B cell (primary cell): ENCODE data around the gene NPW. TPM values are rescaled to one million over a fixed set of nuclear protein-coding genes. Genes with fewer than 3 reads are reported as not detected.

Source experiments
- ATAC-seq: fragments of 200-7000 bp; cut with Tn5 transposase; one replicate; pipeline ENCODE4 v1.10.0; 2021; ENCODE audit warnings: low read depth, mild to moderate bottlenecking, moderate number of reproducible peaks, moderate library complexity
- CTCF ChIA-PET: fragments of 350-600 bp; sonication (Branson Sonifier 250); formaldehyde crosslinking; loops from one replicate; lab custom pipeline; 2021; ENCODE audit warnings: antibody characterized with exemption, inconsistent platforms; lab: Charles Lee
- POLR2A ChIA-PET: fragments of 350-600 bp; sonication (Branson Sonifier 250); formaldehyde crosslinking; loops from one replicate; lab custom pipeline; 2021; ENCODE audit warnings: antibody characterized with exemption; lab: Charles Lee
- DNase-seq: peaks from one replicate; pipeline ENCODE4 v3.0.0; 2013
- H2AFZ ChIP-seq: 2 replicates; pipeline ENCODE4 v1.6.1; 2012; ENCODE audit warnings: mild to moderate bottlenecking, low read depth, low read length; ENCODE audit not compliant: insufficient read depth, poor library complexity, severe bottlenecking
- H3K27ac ChIP-seq, 2 donors: 1 replicate in 1 of 2; 2 replicates in 1 of 2; pipeline ENCODE4 v1.5.1; 2012 to 2013; ENCODE audit warnings: low read length in 2 of 2, mild to moderate bottlenecking in 2 of 2, moderate library complexity in 1 of 2
- H3K27me3 ChIP-seq, 4 experiments: fragments of 200-600 bp in 1 of 4; sonication (generic) in 1 of 4; replicated peaks in 1 of 4; 1 replicate in 2 of 4; 2 replicates in 2 of 4; pipeline versions ENCODE4 v1.6.1 to v1.7.0; 2013 to 2016; ENCODE audit warnings: low read length in 3 of 4, mild to moderate bottlenecking in 2 of 4, mixed read lengths in 1 of 4, moderate library complexity in 1 of 4; ENCODE audit not compliant: insufficient read depth in 4 of 4, control insufficient read depth in 3 of 4; ENCODE audit errors: control extremely low read depth in 1 of 4
- H3K36me3 ChIP-seq, 2 experiments: replicated peaks in 1 of 2; 1 replicate in 1 of 2; 2 replicates in 1 of 2; pipeline versions ENCODE4 v1.6.1 to v1.7.1; 2013; ENCODE audit warnings: low read length in 1 of 2; ENCODE audit not compliant: insufficient read depth in 2 of 2, control insufficient read depth in 1 of 2; ENCODE audit errors: control extremely low read depth in 1 of 2, extremely low read depth in 1 of 2
- H3K4me1 ChIP-seq, 2 donors: fragments of 200-600 bp in 1 of 2; sonication (generic) in 1 of 2; 1 replicate in 1 of 2; 2 replicates in 1 of 2; pipeline versions ENCODE4 v1.5.1 to v1.6.1; 2013 to 2017; ENCODE audit warnings: low read length in 2 of 2; ENCODE audit not compliant: control insufficient read depth in 2 of 2, insufficient read depth in 2 of 2
- H3K4me2 ChIP-seq: replicated peaks from 2 replicates; pipeline ENCODE3; 2012; ENCODE audit warnings: mild to moderate bottlenecking, low read depth, low read length; ENCODE audit not compliant: poor library complexity, severe bottlenecking
- H3K4me3 ChIP-seq, 5 experiments: fragments of 200-600 bp in 1 of 5; sonication (generic) in 1 of 5; 1 replicate in 3 of 5; 2 replicates in 2 of 5; pipeline versions ENCODE4 v1.5.1 to v1.7.0; 2011 to 2016; ENCODE audit warnings: low read length in 4 of 5, mild to moderate bottlenecking in 4 of 5, low read depth in 2 of 5, control low read depth in 1 of 5, moderate library complexity in 1 of 5; ENCODE audit not compliant: insufficient read depth in 1 of 5; ENCODE audit errors: control extremely low read depth in 1 of 5, extremely low read depth in 1 of 5
- H3K79me2 ChIP-seq: fragments of 200-600 bp; sonication (generic); one replicate; pipeline ENCODE4 v1.6.0; 2016; ENCODE audit warnings: low read length; ENCODE audit not compliant: control insufficient read depth, insufficient read depth
- H3K9ac ChIP-seq: fragments of 200-600 bp; sonication (generic); 2 replicates; pipeline ENCODE4 v1.6.1; 2017; ENCODE audit warnings: mild to moderate bottlenecking, low read length, moderate library complexity
- H3K9me3 ChIP-seq, 3 donors: one replicate each; pipeline versions ENCODE4 v1.6.1 to v1.7.1; 2013; ENCODE audit warnings: low read length in 2 of 3; ENCODE audit not compliant: control insufficient read depth in 2 of 3, insufficient read depth in 1 of 3; ENCODE audit errors: control extremely low read depth in 1 of 3
- H4K20me1 ChIP-seq: 2 replicates; pipeline ENCODE4 v1.6.0; 2012; ENCODE audit warnings: mild to moderate bottlenecking, low read length; ENCODE audit not compliant: insufficient read depth, control insufficient read depth, poor library complexity, severe bottlenecking
- H3K27ac Mint-ChIP-seq: one replicate; pipeline ENCODE4 v1.8.0; 2021; ENCODE audit warnings: mixed read lengths
- H3K27me3 Mint-ChIP-seq: one replicate; pipeline ENCODE4 v1.8.0; 2021; ENCODE audit warnings: mixed read lengths
- H3K4me1 Mint-ChIP-seq: one replicate; pipeline ENCODE4 v1.8.0; 2021; ENCODE audit warnings: mixed read lengths
- H3K4me3 Mint-ChIP-seq: one replicate; pipeline ENCODE4 v1.8.0; 2021; ENCODE audit warnings: mixed read lengths
- H3K9me3 Mint-ChIP-seq: one replicate; pipeline ENCODE4 v1.8.0; 2022; ENCODE audit warnings: mixed read lengths; ENCODE audit not compliant: insufficient read depth
- CTCF ChIP-seq: fragments of 200-600 bp; IDR thresholded peaks from one replicate; pipeline ENCODE4 v1.8.0; 2022; ENCODE audit warnings: antibody characterized with exemption, mild to moderate bottlenecking
- EZH2 ChIP-seq: IDR thresholded peaks from 2 replicates; pipeline ENCODE4 v1.6.1; 2012; ENCODE audit warnings: borderline replicate concordance, low read depth, mild to moderate bottlenecking, moderate library complexity, low read length; ENCODE audit not compliant: insufficient read depth, poor library complexity, severe bottlenecking
- WGBS: methylation state at CpG from one replicate; pipeline ENCODE4 v1.1.5; 2013; ENCODE audit warnings: missing lambda C conversion rate; ENCODE audit not compliant: insufficient coverage; 5-methylcytosine and 5-hydroxymethylcytosine counted together
- intact Hi-C: fragments of 100-400 bp; cut with micrococcal nuclease; formaldehyde crosslinking; loops from one replicate; pipeline ENCODE4 v1.10.0; 2022
- polyA plus RNA-seq: library from polyadenylated mRNA; depleted of rRNA; stranded (reverse); fragments of >200 nt; gene quantifications from 2 replicates; pipeline ENCODE4 v1.2.3, GENCODE V29; 2012
- total RNA-seq, 2 donors: library from RNA; stranded (reverse); fragments of 120-200 nt in 1 of 2; gene quantifications; 1 replicate in 1 of 2; 2 replicates in 1 of 2; pipeline versions ENCODE4 v1.2.3 to v1.2.4, GENCODE V29; 2013 to 2022

The NPW gene
- total and polyA plus RNA-seq, 2 donors (not counting 1 experiment from before 2014, with no cell fraction given), result 0.13 to 1.7 TPM

GRCh38 chr16:2019921-2020831 lies 591 bp downstream of the NPW start:
- ChIA-PET POLR2A (interaction anchor here (0.7 to 1.3 kb wide), 4 partner anchors 55 to 129 kb away, joined by 3 to 12 read pairs (median 7); no protein-coding TSS in a partner anchor), CTCF (interaction anchor here (0.9 to 2.8 kb wide), 4 partner anchors 16 to 135 kb away, joined by 3 to 14 read pairs (median 7); partner anchors contain the start of genes PKD1 and TRAF7)
- H3K9me3 Mint-ChIP-seq, result no peaks in the 10 kb centered on the region
- peaks cover 21% of the 10 kb centered on the region for H3K27me3 Mint-ChIP-seq
- ATAC-seq (no peak), DNase-seq (peak; percentile 33)
- Histone ChIP-seq H3K9me3 (no peaks in the 10 kb centered on the region), H2AFZ (peak overlapping the region; percentile 42), H4K20me1 (no peaks in the 10 kb centered on the region), H3K4me2 (peak overlapping the region; percentile 67), H3K79me2 (no peaks in the 10 kb centered on the region), H3K4me3 (no peak overlapping the region), H3K27me3 (peaks cover 0 to 47% (median 16%) of the 10 kb centered on the region in 4 experiments), H3K27ac (no peak overlapping the region), H3K36me3 (no peaks in the 10 kb centered on the region), H3K9ac (no peak overlapping the region), H3K4me1 (peaks cover 23 to 29% of the 10 kb centered on the region in 2 donors)
- intact Hi-C loops, result loop anchor here (10.0 kb wide), 2 partner anchors 235 to 485 kb away; partner anchors contain the start of gene ECI1
- peak overlapping the region; percentile 37 for H3K4me3 Mint-ChIP-seq
- H3K4me1 Mint-ChIP-seq, result peaks cover 15% of the 10 kb centered on the region
- no peak overlapping the region for H3K27ac Mint-ChIP-seq
- 4% methylated on average over 96 of the region's 96 CpGs for WGBS
- no peak for TF ChIP-seq EZH2
- no peak for TF ChIP-seq CTCF
